Femur (tissue), 1 donor: ENCODE results near the gene DAB1.
"Not testable (repeated sequence)": the region's sequence is repeated elsewhere in the genome, so short reads cannot be mapped to it uniquely, and the experiment has no call there.

Experiments used
- DNase-seq: peaks from one replicate; pipeline ENCODE4 v3.0.0-alpha.2; 2017

Gene DAB1

GRCh38 chr1:57111175-57111574, 312.7 kb downstream of the DAB1 start:
- no peak for DNase-seq

GRCh38 chr1:57109883-57110282, 314.0 kb downstream of the DAB1 start:
- DNase-seq = no peak

- DNase-seq = no peak
Measured at GRCh38 chr1:57109247-57109646, 314.6 kb downstream of the DAB1 start.

GRCh38 chr1:57106296-57106695, 317.6 kb downstream of the DAB1 start:
- no peak for DNase-seq

GRCh38 chr1:57102561-57103326, 321.1 kb downstream of the DAB1 start:
- no peak for DNase-seq

GRCh38 chr1:57101209-57101608, 322.7 kb downstream of the DAB1 start:
- no peak for DNase-seq

- no peak for DNase-seq
Measured at GRCh38 chr1:57094749-57095148, 329.1 kb downstream of the DAB1 start.

- DNase-seq = no peak
Measured at GRCh38 chr1:57093122-57093521, 330.7 kb downstream of the DAB1 start.

- no peak for DNase-seq
Measured at GRCh38 chr1:57091642-57092041, 332.2 kb downstream of the DAB1 start.

GRCh38 chr1:57089855-57090254, 334.0 kb downstream of the DAB1 start:
- no peak for DNase-seq

- no peak for DNase-seq
Measured at GRCh38 chr1:57089221-57089620, 334.6 kb downstream of the DAB1 start.

GRCh38 chr1:57088653-57089052, 335.2 kb downstream of the DAB1 start:
- no peak for DNase-seq

GRCh38 chr1:57087660-57088059, 336.2 kb downstream of the DAB1 start:
- DNase-seq = not testable (repeated sequence)

GRCh38 chr1:57086154-57086553, 337.7 kb downstream of the DAB1 start:
- DNase-seq = no peak

- DNase-seq = no peak
Measured at GRCh38 chr1:57084701-57085100, 339.2 kb downstream of the DAB1 start.

GRCh38 chr1:57082711-57083439, 341.0 kb downstream of the DAB1 start:
- no peak for DNase-seq

- DNase-seq = no peak
Measured at GRCh38 chr1:57079454-57080157, 344.3 kb downstream of the DAB1 start.

GRCh38 chr1:57072401-57073110, 351.3 kb downstream of the DAB1 start:
- DNase-seq = no peak

- no peak for DNase-seq
Measured at GRCh38 chr1:57067863-57068262, 356.0 kb downstream of the DAB1 start.

GRCh38 chr1:57066980-57067610, 356.8 kb downstream of the DAB1 start:
- no peak for DNase-seq

- no peak for DNase-seq
Measured at GRCh38 chr1:57065442-57065841, 358.4 kb downstream of the DAB1 start.

- no peak for DNase-seq
Measured at GRCh38 chr1:57064379-57065140, 359.3 kb downstream of the DAB1 start.
